ENCODE data around the gene DOCK9. TPM values are rescaled to one million over a fixed set of nuclear protein-coding genes. Genes with fewer than 3 reads are reported as not detected.
A peak's percentile ranks its signal among the peaks of the same experiment; 100 is the strongest.
"Not testable (repeated sequence)": the region's sequence is repeated elsewhere in the genome, so short reads cannot be mapped to it uniquely, and the experiment has no call there.

DOCK9 gene
- total RNA-seq, 6 donors from 2014 or later = 155 to 284 (median 170) TPM

- no peaks in the 10 kb centered on the region for H3K9me3 ChIP-seq
- peak overlapping the region in 3 of 4 donors; percentile 23 to 48 (median 43) for H3K4me3 ChIP-seq
- no peak overlapping the region for H3K27ac ChIP-seq
- TF ChIP-seq EP300 (IDR thresholded peaks at IDR 0.05) (no peak), CTCF (IDR thresholded peaks at IDR 0.05) (no peak), POLR2AphosphoS5 (IDR thresholded peaks at IDR 0.05) (no peak), POLR2A (IDR thresholded peaks at IDR 0.05) (no peak)
- peaks cover 0 to 6% (median 0%) of the 10 kb centered on the region in 4 donors for H3K4me1 ChIP-seq
- DNase-seq (no peak), ATAC-seq (ENCODE audit: low FRiP score in 2 of 2) (peak; percentile 50 to 56)
- WGBS, 2 donors = 62 to 63% methylated on average over 15 of the region's 15 CpGs
- no peaks in the 10 kb centered on the region for H3K27me3 ChIP-seq
- H3K36me3 ChIP-seq = no peaks in the 10 kb centered on the region
These were observed 216.5 kb downstream of the DOCK9 start for GRCh38 chr13:98761126-98761985.

GRCh38 chr13:98755729-98756128 is 222.1 kb downstream of the DOCK9 start:
- Histone ChIP-seq H3K27ac (no peak overlapping the region), H3K4me3 (no peak overlapping the region), H3K9me3 (peaks cover 0 to 4% (median 4%) of the 10 kb centered on the region in 4 donors), H3K4me1 (peaks cover 5 to 14% (median 11%) of the 10 kb centered on the region in 4 donors), H3K27me3 (peaks cover 0 to 22% (median 9%) of the 10 kb centered on the region in 4 donors), H3K36me3 (no peaks in the 10 kb centered on the region)
- WGBS, 2 donors = 71 to 86% methylated on average over 8 to 9 of the region's 9 CpGs
- ATAC-seq (ENCODE audit: low FRiP score in 2 of 2) = no peak
- no peak for DNase-seq
- TF ChIP-seq CTCF (IDR thresholded peaks at IDR 0.05) = no peak
- no peak for TF ChIP-seq EP300 (IDR thresholded peaks at IDR 0.05)
- no peak for TF ChIP-seq POLR2A (IDR thresholded peaks at IDR 0.05)
- no peak for TF ChIP-seq POLR2AphosphoS5 (IDR thresholded peaks at IDR 0.05)

GRCh38 chr13:98755116-98755515 is 222.7 kb downstream of the DOCK9 start:
- peaks cover 5 to 14% (median 11%) of the 10 kb centered on the region in 4 donors for H3K4me1 ChIP-seq
- no peaks in the 10 kb centered on the region for H3K36me3 ChIP-seq
- H3K4me3 ChIP-seq = no peak overlapping the region
- 88 to 93% methylated on average over 2 of the region's 2 CpGs for WGBS, 2 donors
- DNase-seq = no peak
- peaks cover 0 to 22% (median 9%) of the 10 kb centered on the region in 4 donors for H3K27me3 ChIP-seq
- ATAC-seq (ENCODE audit: low FRiP score in 2 of 2) = no peak
- peaks cover 0 to 4% (median 4%) of the 10 kb centered on the region in 4 donors for H3K9me3 ChIP-seq
- TF ChIP-seq POLR2A (IDR thresholded peaks at IDR 0.05) = no peak
- TF ChIP-seq CTCF (IDR thresholded peaks at IDR 0.05) = no peak
- no peak for TF ChIP-seq POLR2AphosphoS5 (IDR thresholded peaks at IDR 0.05)
- no peak for TF ChIP-seq EP300 (IDR thresholded peaks at IDR 0.05)
- no peak overlapping the region for H3K27ac ChIP-seq

- 93 to 98% methylated on average over 4 of the region's 4 CpGs for WGBS, 2 donors
- ATAC-seq (ENCODE audit: low FRiP score in 2 of 2); DNase-seq; H3K36me3 ChIP-seq; H3K27ac ChIP-seq; H3K4me3 ChIP-seq; H3K9me3 ChIP-seq: not testable (repeated sequence)
- H3K4me1 ChIP-seq = peaks cover 5 to 14% (median 11%) of the 10 kb centered on the region in 4 donors
- peaks cover 0 to 22% (median 9%) of the 10 kb centered on the region in 4 donors for H3K27me3 ChIP-seq
These were observed 223.4 kb downstream of the DOCK9 start for GRCh38 chr13:98754468-98754867.

- Histone ChIP-seq H3K4me1 (peaks cover 5 to 14% (median 11%) of the 10 kb centered on the region in 4 donors), H3K36me3 (no peaks in the 10 kb centered on the region), H3K9me3 (peaks cover 0 to 4% (median 4%) of the 10 kb centered on the region in 4 donors), H3K4me3 (peak within 1 kb of the TSS; percentile 5 to 48 (median 39)), H3K27me3 (peaks cover 0 to 22% (median 9%) of the 10 kb centered on the region in 4 donors), H3K27ac (no peak within 1 kb of the TSS)
- peak in 1 of 2 donors; percentile 43 for ATAC-seq (ENCODE audit: low FRiP score in 2 of 2)
- peak in 1 of 2 donors; percentile 83 for DNase-seq
- TF ChIP-seq EP300 (IDR thresholded peaks at IDR 0.05) (no peak), CTCF (IDR thresholded peaks at IDR 0.05) (no peak), POLR2A (IDR thresholded peaks at IDR 0.05) (no peak), POLR2AphosphoS5 (IDR thresholded peaks at IDR 0.05) (no peak)
- WGBS, 2 donors = 53 to 68% methylated on average over 5 to 8 of the region's 59 CpGs
These were observed 225.2 kb downstream of the DOCK9 start, which contains the start of gene SLC15A1 for GRCh38 chr13:98752467-98753290. TSS of gene SLC15A1 (minus strand) at chr13:98752672. CDS start at chr13:98752598, 74 bp downstream.

Measured in upper lobe of left lung (tissue), 6 donors.